ENCODE results near the gene SLC6A13.

Gene SLC6A13

GRCh38 chr12:213527-213932 lies 49.1 kb downstream of the SLC6A13 start:
- DNase-seq, result peak; percentile 63 to 79 (median 63)

- peak in 1 of 3 donors; percentile 26 for DNase-seq
Observed at GRCh38 chr12:212715-213526, 49.7 kb downstream of the SLC6A13 start.

GRCh38 chr12:212415-212714 lies 50.3 kb downstream of the SLC6A13 start:
- DNase-seq, result peak; percentile 80 to 91 (median 88)

GRCh38 chr12:211639-212414 lies 50.8 kb downstream of the SLC6A13 start:
- DNase-seq, result peak in 1 of 3 donors; percentile 37

- no peak for DNase-seq
Observed at GRCh38 chr12:211142-211465, 51.5 kb downstream of the SLC6A13 start.

GRCh38 chr12:210277-211141 lies 52.1 kb downstream of the SLC6A13 start:
- no peak for DNase-seq

- DNase-seq, result no peak
Observed at GRCh38 chr12:209851-210250, 52.8 kb downstream of the SLC6A13 start.

GRCh38 chr12:209246-209645 lies 53.4 kb downstream of the SLC6A13 start:
- no peak for DNase-seq

GRCh38 chr12:208813-209212 lies 53.8 kb downstream of the SLC6A13 start:
- DNase-seq, result no peak

GRCh38 chr12:207804-208203 lies 54.8 kb downstream of the SLC6A13 start:
- DNase-seq, result no peak

- no peak for DNase-seq
Observed at GRCh38 chr12:206746-207440, 55.7 kb downstream of the SLC6A13 start.

- no peak for DNase-seq
Observed at GRCh38 chr12:205026-205425, 57.6 kb downstream of the SLC6A13 start.

GRCh38 chr12:204261-204678 lies 58.4 kb downstream of the SLC6A13 start:
- DNase-seq, result no peak

- DNase-seq, result peak in 2 of 3 donors; percentile 32 to 60
Observed at GRCh38 chr12:203462-204260, 59.0 kb downstream of the SLC6A13 start.

GRCh38 chr12:203074-203461 lies 59.6 kb downstream of the SLC6A13 start:
- no peak for DNase-seq

GRCh38 chr12:202081-202731 lies 60.4 kb downstream of the SLC6A13 start:
- no peak for DNase-seq

GRCh38 chr12:201361-201760 lies 61.3 kb downstream of the SLC6A13 start:
- DNase-seq, result no peak

GRCh38 chr12:198705-199104 lies 63.9 kb downstream of the SLC6A13 start:
- no peak for DNase-seq

GRCh38 chr12:197911-198695 lies 64.5 kb downstream of the SLC6A13 start:
- no peak for DNase-seq

GRCh38 chr12:197347-197746 lies 65.3 kb downstream of the SLC6A13 start:
- DNase-seq, result no peak

GRCh38 chr12:196436-196835 lies 66.2 kb downstream of the SLC6A13 start:
- no peak for DNase-seq
